ENCODE measurements around the gene ITPA. TPM values are rescaled to one million over a fixed set of nuclear protein-coding genes. Genes with fewer than 3 reads are reported as not detected.

Gene ITPA
- total and polyA plus RNA-seq, 2 donors (not counting 1 experiment from before 2014, with no cell fraction given), result 55.5 to 65.6 TPM

DNA sequence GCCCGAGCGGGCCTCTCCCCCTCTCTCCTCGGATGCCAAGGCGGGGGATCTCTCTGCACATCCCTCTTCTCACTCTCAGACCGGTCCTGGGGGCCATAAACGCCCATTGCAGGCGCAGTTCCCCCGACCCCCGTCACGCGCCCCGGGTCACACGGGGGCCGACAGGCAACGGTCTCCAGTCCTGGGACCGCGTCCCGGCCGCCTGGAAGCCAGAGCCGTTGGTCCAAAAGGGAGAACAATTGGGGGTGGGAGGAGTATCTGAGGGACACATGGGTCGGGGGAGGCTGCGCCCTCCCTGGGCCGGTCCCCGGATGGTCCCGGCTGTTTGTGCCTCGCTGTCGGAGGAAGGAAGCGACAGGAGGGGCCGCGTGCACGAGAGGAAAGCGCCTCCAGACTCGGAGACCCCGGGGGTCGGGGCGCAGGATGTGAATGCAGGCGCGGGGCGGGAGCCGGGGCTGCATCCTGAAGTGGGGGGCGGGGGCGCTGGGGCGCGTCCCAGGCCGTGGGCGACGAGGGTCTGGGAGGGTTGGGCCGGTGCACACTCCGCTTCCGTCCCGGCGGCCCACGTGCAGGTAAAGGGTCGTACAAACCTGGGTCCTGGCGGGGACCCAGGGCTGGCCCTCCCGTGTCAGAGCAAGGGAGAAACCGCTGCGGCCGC lies 28.8 kb downstream of the ITPA start:
- H3K4me3 ChIP-seq (ENCODE audit: control extremely low read depth in 1 of 5, extremely low read depth in 1 of 5, insufficient read depth in 1 of 5, low read depth in 2 of 5, low read length in 4 of 5), result peak overlapping the region in 4 of 5 experiments; percentile 45 to 64 (median 56)
- intact Hi-C loops (cut with micrococcal nuclease), result loop anchor here (2.0 kb wide), 1 partner anchor 15 kb away; no protein-coding TSS in a partner anchor
- no peaks in the 10 kb centered on the region for H4K20me1 ChIP-seq (ENCODE audit: control insufficient read depth, insufficient read depth, low read length, poor library complexity, severe bottlenecking)
- peak; percentile 31 for DNase-seq
- peaks cover 19% of the 10 kb centered on the region for H3K4me1 Mint-ChIP-seq
- peak overlapping the region; percentile 82 for H3K4me2 ChIP-seq (replicated peaks; ENCODE audit: low read depth, low read length, poor library complexity, severe bottlenecking)
- no peak for ATAC-seq (ENCODE audit: low read depth)
- no peaks in the 10 kb centered on the region for H3K79me2 ChIP-seq (ENCODE audit: control insufficient read depth, insufficient read depth, low read length)
- H3K27me3 Mint-ChIP-seq, result peaks cover 47% of the 10 kb centered on the region
- H3K9ac ChIP-seq (ENCODE audit: low read length), result peak overlapping the region; percentile 67
- H3K4me1 ChIP-seq (ENCODE audit: control insufficient read depth in 2 of 2, insufficient read depth in 2 of 2, low read length in 2 of 2), result peaks cover 18 to 22% of the 10 kb centered on the region in 2 donors
- peak overlapping the region; percentile 83 for H3K4me3 Mint-ChIP-seq
- ChIA-PET CTCF (interaction anchor here (1.5 to 2.3 kb wide), 2 partner anchors 15 to 19 kb away, joined by 6 read pairs; no protein-coding TSS in a partner anchor), POLR2A (interaction anchor here (0.6 kb wide), 1 partner anchor 13 kb away, joined by 3 read pairs; no protein-coding TSS in a partner anchor)
- TF ChIP-seq CTCF (IDR thresholded peaks at IDR 0.05) (no peak), EZH2 (IDR thresholded peaks at IDR 0.05; ENCODE audit: borderline replicate concordance, insufficient read depth, low read depth, low read length, poor library complexity, severe bottlenecking) (peak; percentile 34)
- peaks cover 0 to 19% (median 0%) of the 10 kb centered on the region in 3 donors for H3K9me3 ChIP-seq (ENCODE audit: control extremely low read depth in 1 of 3, control insufficient read depth in 2 of 3, insufficient read depth in 1 of 3, low read length in 2 of 3)
- H3K9me3 Mint-ChIP-seq (ENCODE audit: insufficient read depth), result no peaks in the 10 kb centered on the region
- H2AFZ ChIP-seq (ENCODE audit: insufficient read depth, low read depth, low read length, poor library complexity, severe bottlenecking), result peak overlapping the region; percentile 79
- WGBS (ENCODE audit: insufficient coverage), result 5% methylated on average over 58 of the region's 59 CpGs
- peaks cover 0 to 72% (median 23%) of the 10 kb centered on the region in 4 experiments for H3K27me3 ChIP-seq (replicated peaks in 1 of 4; ENCODE audit: control extremely low read depth in 1 of 4, control insufficient read depth in 3 of 4, insufficient read depth in 4 of 4, low read length in 3 of 4)
- H3K27ac ChIP-seq (ENCODE audit: low read length in 2 of 2), result no peak overlapping the region
- no peak overlapping the region for H3K27ac Mint-ChIP-seq
- H3K36me3 ChIP-seq (replicated peaks in 1 of 2; ENCODE audit: control extremely low read depth in 1 of 2, control insufficient read depth in 1 of 2, extremely low read depth in 1 of 2, insufficient read depth in 2 of 2, low read length in 1 of 2), result no peaks in the 10 kb centered on the region

DNA sequence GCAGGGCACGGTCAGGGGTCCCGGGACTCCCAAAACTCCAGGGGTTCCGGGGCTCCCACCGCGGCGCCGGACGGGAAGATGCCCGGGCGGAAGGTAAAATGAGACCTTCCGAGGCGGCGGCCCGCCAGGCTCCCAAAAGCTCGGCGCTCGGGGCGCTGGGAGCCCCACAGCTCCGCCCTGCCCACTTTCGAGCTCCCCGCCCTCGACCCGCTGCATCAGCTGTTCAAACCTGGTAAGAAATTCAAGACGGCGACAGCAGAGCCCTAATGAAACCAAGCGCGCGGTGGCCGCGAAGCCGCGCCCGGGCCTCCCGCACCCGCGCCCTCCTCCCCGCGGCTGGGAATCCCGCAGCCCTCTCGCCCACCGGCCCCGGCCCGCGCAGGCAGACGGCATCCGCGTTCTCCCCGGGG lies 29.3 kb downstream of the ITPA start:
- H3K4me1 ChIP-seq (ENCODE audit: control insufficient read depth in 2 of 2, insufficient read depth in 2 of 2, low read length in 2 of 2), result peaks cover 18 to 22% of the 10 kb centered on the region in 2 donors
- peak; percentile 14 for TF ChIP-seq EZH2 (IDR thresholded peaks at IDR 0.05; ENCODE audit: borderline replicate concordance, insufficient read depth, low read depth, low read length, poor library complexity, severe bottlenecking)
- TF ChIP-seq CTCF (IDR thresholded peaks at IDR 0.05), result no peak
- ATAC-seq (ENCODE audit: low read depth) (peak; percentile 67), DNase-seq (peak; percentile 69)
- WGBS (ENCODE audit: insufficient coverage), result under 1% methylated on average over 48 of the region's 48 CpGs
- peak overlapping the region; percentile 79 for H2AFZ ChIP-seq (ENCODE audit: insufficient read depth, low read depth, low read length, poor library complexity, severe bottlenecking)
- intact Hi-C loops (cut with micrococcal nuclease), result loop anchor here (2.0 kb wide), 1 partner anchor 16 kb away; no protein-coding TSS in a partner anchor
- H3K4me3 Mint-ChIP-seq, result peak overlapping the region; percentile 83
- peaks cover 0 to 72% (median 23%) of the 10 kb centered on the region in 4 experiments for H3K27me3 ChIP-seq (replicated peaks in 1 of 4; ENCODE audit: control extremely low read depth in 1 of 4, control insufficient read depth in 3 of 4, insufficient read depth in 4 of 4, low read length in 3 of 4)
- no peaks in the 10 kb centered on the region for H3K79me2 ChIP-seq (ENCODE audit: control insufficient read depth, insufficient read depth, low read length)
- peak overlapping the region; percentile 82 for H3K4me2 ChIP-seq (replicated peaks; ENCODE audit: low read depth, low read length, poor library complexity, severe bottlenecking)
- no peaks in the 10 kb centered on the region for H3K9me3 Mint-ChIP-seq (ENCODE audit: insufficient read depth)
- CTCF ChIA-PET, result interaction anchor here (1.5 to 2.3 kb wide), 2 partner anchors 16 to 19 kb away, joined by 6 read pairs; no protein-coding TSS in a partner anchor
- no peaks in the 10 kb centered on the region for H3K36me3 ChIP-seq (replicated peaks in 1 of 2; ENCODE audit: control extremely low read depth in 1 of 2, control insufficient read depth in 1 of 2, extremely low read depth in 1 of 2, insufficient read depth in 2 of 2, low read length in 1 of 2)
- POLR2A ChIA-PET, result interaction anchor here (0.6 kb wide), 1 partner anchor 14 kb away, joined by 3 read pairs; no protein-coding TSS in a partner anchor
- no peaks in the 10 kb centered on the region for H4K20me1 ChIP-seq (ENCODE audit: control insufficient read depth, insufficient read depth, low read length, poor library complexity, severe bottlenecking)
- H3K27me3 Mint-ChIP-seq, result peaks cover 47% of the 10 kb centered on the region
- H3K27ac ChIP-seq (ENCODE audit: low read length in 2 of 2), result no peak overlapping the region
- H3K9ac ChIP-seq (ENCODE audit: low read length), result peak overlapping the region; percentile 67
- H3K9me3 ChIP-seq (ENCODE audit: control extremely low read depth in 1 of 3, control insufficient read depth in 2 of 3, insufficient read depth in 1 of 3, low read length in 2 of 3), result peaks cover 0 to 19% (median 0%) of the 10 kb centered on the region in 3 donors
- H3K4me3 ChIP-seq (ENCODE audit: control extremely low read depth in 1 of 5, extremely low read depth in 1 of 5, insufficient read depth in 1 of 5, low read depth in 2 of 5, low read length in 4 of 5), result peak overlapping the region; percentile 23 to 64 (median 56)
- no peak overlapping the region for H3K27ac Mint-ChIP-seq
- H3K4me1 Mint-ChIP-seq, result peaks cover 19% of the 10 kb centered on the region

All from B cell (primary cell).